Skin epidermis (tissue), 12 donors: ENCODE data around the gene APCDD1L.
"Not testable (repeated sequence)": the region's sequence is repeated elsewhere in the genome, so short reads cannot be mapped to it uniquely, and the experiment has no call there.

Source experiments
- H3K27ac ChIP-seq, 21 experiments: fragments of 200-600 bp; sonication (generic) in 11 of 21; one replicate each; pipeline ENCODE4 v1.5.0; 2020; ENCODE audit warnings: mild to moderate bottlenecking in 3 of 21, inconsistent platforms in 2 of 21, moderate library complexity in 2 of 21
- H3K4me3 ChIP-seq, 7 experiments: fragments of 200-600 bp; sonication (generic) in 2 of 7; one replicate each; pipeline ENCODE4 v1.5.0; 2020; ENCODE audit warnings: inconsistent platforms in 2 of 7, mild to moderate bottlenecking in 2 of 7, moderate library complexity in 1 of 7

The APCDD1L gene

GRCh38 chr20:58546416-58546711, 31.2 kb upstream of the APCDD1L start:
- no peak overlapping the region for H3K27ac ChIP-seq
- H3K4me3 ChIP-seq = no peak overlapping the region

- Histone ChIP-seq H3K27ac (no peak overlapping the region), H3K4me3 (no peak overlapping the region)
Measured at GRCh38 chr20:58545565-58546415, 30.6 kb upstream of the APCDD1L start.

- Histone ChIP-seq H3K27ac (no peak overlapping the region), H3K4me3 (no peak overlapping the region)
Measured at GRCh38 chr20:58544891-58545290, 29.7 kb upstream of the APCDD1L start.

GRCh38 chr20:58544286-58544685, 29.1 kb upstream of the APCDD1L start:
- no peak overlapping the region for H3K27ac ChIP-seq

GRCh38 chr20:58543274-58543673, 28.1 kb upstream of the APCDD1L start:
- Histone ChIP-seq H3K27ac (no peak overlapping the region), H3K4me3 (no peak overlapping the region)

More at GRCh38 chr20:58544286-58544685, 29.1 kb upstream of the APCDD1L start:
- no peak overlapping the region for H3K4me3 ChIP-seq

GRCh38 chr20:58542411-58543095, 27.4 kb upstream of the APCDD1L start:
- Histone ChIP-seq H3K4me3 (no peak overlapping the region), H3K27ac (no peak overlapping the region)

GRCh38 chr20:58542034-58542410, 26.8 kb upstream of the APCDD1L start:
- not testable (repeated sequence) for H3K27ac ChIP-seq, H3K4me3 ChIP-seq

- Histone ChIP-seq H3K27ac (no peak overlapping the region), H3K4me3 (no peak overlapping the region)
Measured at GRCh38 chr20:58538752-58539151, 23.6 kb upstream of the APCDD1L start.

GRCh38 chr20:58537831-58538230, 22.6 kb upstream of the APCDD1L start:
- no peak overlapping the region for H3K4me3 ChIP-seq
- H3K27ac ChIP-seq = no peak overlapping the region

- no peak overlapping the region for H3K27ac ChIP-seq
Measured at GRCh38 chr20:58536289-58536688, 21.1 kb upstream of the APCDD1L start.

GRCh38 chr20:58531657-58532056, 16.5 kb upstream of the APCDD1L start:
- Histone ChIP-seq H3K4me3 (no peak overlapping the region), H3K27ac (no peak overlapping the region)

More at GRCh38 chr20:58536289-58536688, 21.1 kb upstream of the APCDD1L start:
- H3K4me3 ChIP-seq = no peak overlapping the region

- Histone ChIP-seq H3K4me3 (no peak overlapping the region), H3K27ac (no peak overlapping the region)
Measured at GRCh38 chr20:58531063-58531462, 15.9 kb upstream of the APCDD1L start.

GRCh38 chr20:58528412-58528811, 13.2 kb upstream of the APCDD1L start:
- no peak overlapping the region for H3K27ac ChIP-seq
- no peak overlapping the region for H3K4me3 ChIP-seq

- Histone ChIP-seq H3K27ac (no peak overlapping the region), H3K4me3 (no peak overlapping the region)
Measured at GRCh38 chr20:58526411-58526810, 11.2 kb upstream of the APCDD1L start.

- H3K27ac ChIP-seq = no peak overlapping the region
- H3K4me3 ChIP-seq = no peak overlapping the region
Measured at GRCh38 chr20:58524814-58525213, 9.6 kb upstream of the APCDD1L start.

- Histone ChIP-seq H3K27ac (peak overlapping the region in 4 of 21 experiments; percentile 58 to 68 (median 62)), H3K4me3 (no peak overlapping the region)
Measured at GRCh38 chr20:58523971-58524315, 8.7 kb upstream of the APCDD1L start.

- H3K4me3 ChIP-seq = no peak overlapping the region
Measured at GRCh38 chr20:58523072-58523970, 8.1 kb upstream of the APCDD1L start.

GRCh38 chr20:58522666-58523065, 7.5 kb upstream of the APCDD1L start:
- peak overlapping the region in 1 of 21 experiments; percentile 15 for H3K27ac ChIP-seq
- no peak overlapping the region for H3K4me3 ChIP-seq

More at GRCh38 chr20:58523072-58523970, 8.1 kb upstream of the APCDD1L start:
- peak overlapping the region in 2 of 21 experiments; percentile 61 to 68 for H3K27ac ChIP-seq

- H3K27ac ChIP-seq = no peak overlapping the region
Measured at GRCh38 chr20:58521763-58522162, 6.6 kb upstream of the APCDD1L start.

GRCh38 chr20:58519940-58520712, 4.9 kb upstream of the APCDD1L start:
- H3K27ac ChIP-seq = no peak overlapping the region
- H3K4me3 ChIP-seq = no peak overlapping the region

More at GRCh38 chr20:58521763-58522162, 6.6 kb upstream of the APCDD1L start:
- no peak overlapping the region for H3K4me3 ChIP-seq
